Lower leg skin (tissue), 4 donors: Measurements from ENCODE around the gene GSK3A. TPM values are rescaled to one million over a fixed set of nuclear protein-coding genes. Genes with fewer than 3 reads are reported as not detected.
"Not testable (repeated sequence)": the region's sequence is repeated elsewhere in the genome, so short reads cannot be mapped to it uniquely, and the experiment has no call there.

ENCODE experiments used
- DNase-seq, 2 donors: peaks; one replicate each; pipeline ENCODE4 v3.0.0-alpha.2; 2019; ENCODE audit warnings: low spot score in 2 of 2
- H3K4me3 ChIP-seq: fragments of 200-600 bp; sonication (generic); 2 replicates; pipeline ENCODE4 v1.5.1; 2017; ENCODE audit warnings: mild to moderate bottlenecking, low read depth; ENCODE audit not compliant: poor library complexity, severe bottlenecking
- CTCF ChIP-seq, 3 donors: fragments of 450-650 bp; IDR thresholded peaks; one replicate each; pipeline ENCODE4 v1.5.1; 2016; ENCODE audit warnings: antibody characterized with exemption in 3 of 3, mild to moderate bottlenecking in 3 of 3, moderate library complexity in 2 of 3
- POLR2A ChIP-seq, 2 donors: fragments of 450-650 bp; IDR thresholded peaks; one replicate each; pipeline ENCODE4 v1.6.1; 2016 to 2017; ENCODE audit warnings: antibody characterized with exemption in 2 of 2, mild to moderate bottlenecking in 1 of 2, moderate library complexity in 1 of 2
- WGBS, 2 donors: methylation state at CpG; one replicate each; pipeline ENCODE4 v1.1.5; 2018; 5-methylcytosine and 5-hydroxymethylcytosine counted together
- intact Hi-C: fragments of 100-400 bp; cut with DNase I; formaldehyde crosslinking; loops from one replicate; pipeline ENCODE4 v1.15.0; 2023; ENCODE audit warnings: low total_unique reads
- total RNA-seq, 4 donors: library from RNA; depleted of rRNA; stranded (reverse); fragments of >200 nt; gene quantifications; one replicate each; pipeline ENCODE4 v1.1.0, GENCODE V29; 2016

GSK3A gene
- total RNA-seq, 4 donors from 2014 or later: 31.4 to 42.0 (median 34.1) TPM

- peak within 1 kb of the TSS; percentile 57 for H3K4me3 ChIP-seq
- WGBS, 2 donors: 1 to 2% methylated on average over 41 to 50 of the region's 52 CpGs
- intact Hi-C loops: no loop called here
- TF ChIP-seq CTCF (IDR thresholded peaks at IDR 0.05) (no peak), POLR2A (IDR thresholded peaks at IDR 0.05) (no peak)
- peak; percentile 100 for DNase-seq
Measured at GRCh38 chr19:42268704-42269477, 26.5 kb upstream of the GSK3A start, which contains the start of gene CIC. TSS of gene CIC (plus strand) at chr19:42269252. CDS start at chr19:42271784, 2,532 bp downstream.

GRCh38 chr19:42268142-42268703 is 25.8 kb upstream of the GSK3A start:
- intact Hi-C loops: no loop called here
- H3K4me3 ChIP-seq: peak overlapping the region; percentile 57
- peak; percentile 100 for DNase-seq
- TF ChIP-seq CTCF (IDR thresholded peaks at IDR 0.05) (peak in 1 of 3 donors; percentile 15), POLR2A (IDR thresholded peaks at IDR 0.05) (peak in 1 of 2 donors; percentile 8)
- WGBS, 2 donors: 0 to 1% methylated on average over 33 to 38 of the region's 46 CpGs

GRCh38 chr19:42267644-42268141 is 25.3 kb upstream of the GSK3A start:
- 5 to 8% methylated on average over 12 to 13 of the region's 13 CpGs for WGBS, 2 donors
- H3K4me3 ChIP-seq: peak overlapping the region; percentile 4
- intact Hi-C loops: no loop called here
- no peak for TF ChIP-seq POLR2A (IDR thresholded peaks at IDR 0.05)
- no peak for TF ChIP-seq CTCF (IDR thresholded peaks at IDR 0.05)
- no peak for DNase-seq

- 91 to 92% methylated on average over 25 of the region's 25 CpGs for WGBS, 2 donors
- intact Hi-C loops, H3K4me3 ChIP-seq: not testable (repeated sequence)
- peak in 1 of 2 donors; percentile 15 for DNase-seq
Measured at GRCh38 chr19:42266928-42267603, 24.7 kb upstream of the GSK3A start.

- DNase-seq, intact Hi-C loops, H3K4me3 ChIP-seq: not testable (repeated sequence)
- WGBS, 2 donors: 86 to 89% methylated on average over 4 of the region's 4 CpGs
Measured at GRCh38 chr19:42266105-42266504, 23.7 kb upstream of the GSK3A start.

- intact Hi-C loops: no loop called here
- TF ChIP-seq POLR2A (IDR thresholded peaks at IDR 0.05): no peak
- TF ChIP-seq CTCF (IDR thresholded peaks at IDR 0.05): no peak
- H3K4me3 ChIP-seq: no peak overlapping the region
- 94 to 98% methylated on average over 3 of the region's 3 CpGs for WGBS, 2 donors
- DNase-seq: no peak
Measured at GRCh38 chr19:42261763-42262162, 19.4 kb upstream of the GSK3A start.

GRCh38 chr19:42257842-42258241 is 15.4 kb upstream of the GSK3A start:
- WGBS, 2 donors: 90 to 95% methylated on average over 3 of the region's 3 CpGs
- H3K4me3 ChIP-seq, DNase-seq, intact Hi-C loops: not testable (repeated sequence)
